GM06990 (cell line): ENCODE data around the gene VDAC1.

Experiments used
- DNase-seq: peaks from one replicate; pipeline ENCODE4 v3.0.0-alpha.2; 2011; ENCODE audit not compliant: insufficient read length; ENCODE audit errors: extremely low read depth
- H3K27me3 ChIP-seq: replicated peaks from 2 replicates; pipeline ENCODE4 v1.6.0; 2011; ENCODE audit warnings: low read length; ENCODE audit not compliant: control insufficient read depth, insufficient read depth
- H3K36me3 ChIP-seq: 2 replicates; pipeline ENCODE4 v1.5.1; 2011; ENCODE audit warnings: low read length; ENCODE audit not compliant: control insufficient read depth, insufficient read depth
- H3K4me3 ChIP-seq: replicated peaks from 2 replicates; pipeline ENCODE4 v1.5.1; 2011; ENCODE audit warnings: low read depth, mild to moderate bottlenecking, control low read depth, low read length
- TF ChIP-seq, protein P1 (sequence below): IDR thresholded peaks from 2 replicates; pipeline ENCODE4 v1.5.1; 2011; ENCODE audit warnings: low read length, control low read depth, mild to moderate bottlenecking, inconsistent platforms; ENCODE audit not compliant: insufficient read depth, poor library complexity, severe bottlenecking

The VDAC1 gene

DNA sequence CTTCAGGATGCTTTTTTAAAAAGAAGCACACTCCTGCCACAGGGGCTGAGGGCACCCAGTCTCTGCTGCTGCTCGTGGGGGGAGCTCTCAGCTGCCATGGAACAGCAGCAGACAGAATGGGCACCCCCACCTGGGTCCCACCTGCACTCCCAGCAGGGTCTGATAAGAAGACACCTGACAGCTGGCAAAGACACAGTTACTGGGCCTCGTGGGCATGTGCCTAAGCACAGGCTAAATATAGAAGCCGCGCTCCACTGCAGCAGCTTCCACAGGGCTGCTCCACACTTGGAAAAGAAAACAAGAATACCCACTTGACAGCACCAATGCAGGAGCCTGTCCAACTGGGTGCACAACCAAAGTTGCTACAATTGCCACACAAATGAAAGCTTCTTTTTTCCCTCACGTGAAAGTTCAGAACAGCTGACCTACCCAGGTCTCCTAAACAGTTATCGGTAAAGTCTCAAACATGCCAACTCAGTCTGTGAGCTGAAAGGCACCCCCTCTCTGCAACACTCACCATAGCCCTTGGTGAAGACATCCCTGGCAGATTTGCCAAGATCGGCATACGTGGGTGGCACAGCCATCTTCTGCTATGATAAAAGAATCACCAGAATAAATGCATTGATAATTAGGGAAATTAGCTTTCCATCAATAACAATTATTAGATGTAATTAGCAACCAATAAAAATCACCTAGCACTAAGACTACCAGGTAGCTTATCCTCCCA is 12.2 kb downstream of the VDAC1 start:
- no peak overlapping the region for H3K4me3 ChIP-seq
- TF ChIP-seq, protein P1, sequence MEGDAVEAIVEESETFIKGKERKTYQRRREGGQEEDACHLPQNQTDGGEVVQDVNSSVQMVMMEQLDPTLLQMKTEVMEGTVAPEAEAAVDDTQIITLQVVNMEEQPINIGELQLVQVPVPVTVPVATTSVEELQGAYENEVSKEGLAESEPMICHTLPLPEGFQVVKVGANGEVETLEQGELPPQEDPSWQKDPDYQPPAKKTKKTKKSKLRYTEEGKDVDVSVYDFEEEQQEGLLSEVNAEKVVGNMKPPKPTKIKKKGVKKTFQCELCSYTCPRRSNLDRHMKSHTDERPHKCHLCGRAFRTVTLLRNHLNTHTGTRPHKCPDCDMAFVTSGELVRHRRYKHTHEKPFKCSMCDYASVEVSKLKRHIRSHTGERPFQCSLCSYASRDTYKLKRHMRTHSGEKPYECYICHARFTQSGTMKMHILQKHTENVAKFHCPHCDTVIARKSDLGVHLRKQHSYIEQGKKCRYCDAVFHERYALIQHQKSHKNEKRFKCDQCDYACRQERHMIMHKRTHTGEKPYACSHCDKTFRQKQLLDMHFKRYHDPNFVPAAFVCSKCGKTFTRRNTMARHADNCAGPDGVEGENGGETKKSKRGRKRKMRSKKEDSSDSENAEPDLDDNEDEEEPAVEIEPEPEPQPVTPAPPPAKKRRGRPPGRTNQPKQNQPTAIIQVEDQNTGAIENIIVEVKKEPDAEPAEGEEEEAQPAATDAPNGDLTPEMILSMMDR: no peak
- H3K27me3 ChIP-seq: no peaks in the 10 kb centered on the region
- peaks cover 18% of the 10 kb centered on the region for H3K36me3 ChIP-seq
- no peak for DNase-seq

DNA sequence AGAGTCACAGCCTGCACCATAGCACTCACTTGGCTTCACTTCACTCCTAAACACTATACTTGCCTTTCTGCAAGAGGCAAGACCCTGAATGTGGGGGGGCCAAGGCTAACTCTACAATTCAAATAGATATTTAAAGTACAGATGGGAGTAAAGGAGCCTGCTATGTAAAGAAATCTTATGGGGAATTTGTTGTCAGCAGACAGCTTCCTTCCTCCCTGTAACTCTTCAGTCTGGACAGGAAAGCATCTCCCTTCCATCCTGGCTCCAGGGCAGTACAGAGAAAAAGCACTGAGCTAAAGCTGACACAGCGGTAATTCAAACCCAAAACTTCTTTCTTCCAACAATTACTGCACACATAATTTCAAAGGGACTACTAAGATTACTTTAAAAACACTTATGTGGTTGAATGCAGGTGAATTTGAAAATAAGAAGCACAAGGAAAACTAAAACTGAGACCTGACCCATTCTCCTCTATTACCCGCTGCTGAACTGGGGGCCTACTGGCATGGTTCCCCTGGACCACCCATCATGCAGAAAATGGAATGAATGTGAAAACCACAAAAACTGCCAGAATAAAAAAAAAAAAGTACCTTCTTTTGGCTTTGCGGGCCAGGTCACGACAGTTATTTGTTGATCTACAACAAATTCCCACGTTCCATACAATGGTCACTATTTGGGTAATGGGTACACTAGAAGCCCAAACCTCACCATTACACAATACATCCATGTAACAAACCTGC is 13.4 kb downstream of the VDAC1 start:
- no peak for DNase-seq
- Histone ChIP-seq H3K4me3 (no peak overlapping the region), H3K27me3 (no peaks in the 10 kb centered on the region), H3K36me3 (peaks cover 20% of the 10 kb centered on the region)
- TF ChIP-seq, protein P1: no peak

DNA sequence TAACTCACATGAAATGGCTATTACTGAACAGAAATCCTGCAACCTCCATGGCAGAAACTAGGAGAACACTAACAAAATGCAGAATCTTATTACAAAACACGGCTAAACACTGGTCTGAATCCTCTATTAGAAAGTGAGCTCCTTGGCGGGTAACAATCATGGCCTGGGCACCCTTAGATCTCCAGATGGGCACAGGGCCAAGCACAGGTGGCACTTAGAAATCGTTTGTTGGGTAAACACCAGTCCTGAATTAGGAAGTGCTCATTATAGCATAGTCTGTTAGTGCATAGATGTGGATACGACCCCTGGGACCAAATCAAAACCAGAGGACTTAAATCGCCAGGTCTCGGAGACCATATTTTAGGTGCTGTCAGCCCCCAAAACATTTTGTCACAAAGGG is 14.4 kb downstream of the VDAC1 start:
- TF ChIP-seq, protein P1: no peak
- DNase-seq: no peak
- Histone ChIP-seq H3K4me3 (no peak overlapping the region), H3K27me3 (no peaks in the 10 kb centered on the region), H3K36me3 (peaks cover 20% of the 10 kb centered on the region)

DNA sequence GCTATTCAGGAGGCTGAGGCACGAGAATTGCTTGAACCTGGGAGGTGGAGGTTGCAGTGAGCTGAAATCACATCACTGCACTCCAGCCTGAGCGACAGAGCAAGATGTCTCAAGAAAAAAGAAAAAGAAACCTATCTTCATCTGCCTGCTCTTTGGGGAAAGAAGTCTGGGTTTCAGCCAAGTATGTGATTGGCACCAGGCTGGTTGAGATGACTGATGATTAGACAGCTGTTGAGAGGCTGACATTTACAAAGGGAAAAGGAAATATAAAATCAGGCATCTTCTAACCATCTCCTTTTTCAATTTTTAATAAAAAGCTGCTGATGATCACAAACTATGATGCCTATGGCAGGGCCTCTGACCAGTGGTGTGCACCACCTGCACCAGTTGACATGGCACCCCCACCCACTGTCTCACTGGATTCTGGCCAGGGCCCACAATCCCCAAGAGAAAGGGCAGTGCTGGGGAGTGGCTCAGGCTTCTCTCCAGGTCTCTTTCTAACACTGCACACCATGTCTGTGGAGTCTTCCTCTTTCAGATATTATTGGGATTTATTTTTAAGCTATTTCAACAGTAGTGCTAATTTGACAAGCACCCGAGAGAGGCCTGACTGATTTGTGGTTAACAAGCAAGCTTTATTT is 19.1 kb downstream of the VDAC1 start:
- Histone ChIP-seq H3K27me3 (no peaks in the 10 kb centered on the region), H3K4me3 (no peak overlapping the region), H3K36me3 (peaks cover 22% of the 10 kb centered on the region)
- TF ChIP-seq, protein P1: no peak
- no peak for DNase-seq

DNA sequence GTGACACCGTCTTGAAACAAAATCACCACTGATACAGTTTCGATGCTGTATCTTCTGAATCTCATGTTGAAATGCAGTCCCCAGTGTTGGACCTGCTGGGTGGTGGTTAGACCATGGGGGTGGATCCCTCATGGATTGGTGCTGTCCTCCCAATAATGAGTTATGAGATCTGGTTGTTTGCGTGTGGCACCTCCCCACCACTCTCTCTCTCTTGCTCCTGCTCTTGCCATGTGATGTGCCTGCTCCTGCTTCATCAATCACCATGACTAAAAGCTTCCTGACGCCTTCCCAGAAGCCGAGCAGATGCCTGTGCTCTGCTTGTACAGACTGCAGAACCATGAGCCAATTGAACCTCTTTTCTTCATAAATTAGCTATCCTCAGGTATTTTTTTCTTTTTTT is 21.1 kb downstream of the VDAC1 start:
- Histone ChIP-seq H3K27me3 (no peaks in the 10 kb centered on the region), H3K4me3 (no peak overlapping the region), H3K36me3 (peaks cover 15% of the 10 kb centered on the region)
- TF ChIP-seq, protein P1: no peak
- DNase-seq: no peak
